GM18499 (cell line): ENCODE data around the gene SMPD3.

Experiments
- ATAC-seq: cut with Tn5 transposase; IDR thresholded peaks from one replicate; pipeline ENCODE4 v1.9.1; 2021; ENCODE audit warnings: moderate number of reproducible peaks; ENCODE audit not compliant: insufficient read depth, unreplicated experiment

The SMPD3 gene

DNA sequence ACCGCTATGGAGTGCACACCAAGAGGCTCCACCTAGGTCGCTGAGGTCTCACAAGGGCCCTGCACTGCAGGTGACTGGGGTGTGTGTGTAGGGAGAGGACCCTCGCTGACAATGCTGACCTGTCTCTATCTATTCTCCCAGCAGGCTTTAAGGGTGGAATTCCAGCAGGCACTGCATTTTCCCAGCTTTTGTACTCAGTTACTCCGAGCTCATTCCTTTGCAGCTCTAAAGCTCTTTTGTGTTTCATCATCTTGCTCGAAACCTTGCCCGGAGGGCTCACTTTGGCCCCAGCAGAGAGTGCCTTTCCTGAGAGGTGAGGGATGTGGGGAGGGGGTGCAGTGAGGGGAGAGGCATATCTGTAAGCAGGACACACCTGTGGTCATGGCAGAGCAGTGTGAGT is 39.3 kb downstream of the SMPD3 start:
- no peak for ATAC-seq

DNA sequence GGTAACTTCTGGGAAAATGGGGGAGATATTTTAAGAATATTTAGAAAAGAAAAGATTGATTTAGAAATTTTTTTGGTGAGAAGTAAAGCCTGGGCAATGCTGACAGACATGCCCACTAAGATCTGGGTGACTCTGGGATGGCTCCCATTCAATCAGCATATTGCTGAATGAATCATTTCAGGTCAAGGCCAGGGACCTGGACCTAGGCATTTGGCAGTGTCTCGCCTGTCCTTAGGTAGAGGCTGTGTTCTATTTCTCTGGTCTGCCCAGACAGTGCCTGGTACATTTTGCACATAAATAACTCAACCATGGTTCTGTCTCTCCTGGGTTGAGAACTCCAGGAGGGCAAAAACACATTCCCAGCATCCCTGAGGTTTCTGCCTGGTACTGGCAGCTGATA is 39.9 kb downstream of the SMPD3 start:
- no peak for ATAC-seq

DNA sequence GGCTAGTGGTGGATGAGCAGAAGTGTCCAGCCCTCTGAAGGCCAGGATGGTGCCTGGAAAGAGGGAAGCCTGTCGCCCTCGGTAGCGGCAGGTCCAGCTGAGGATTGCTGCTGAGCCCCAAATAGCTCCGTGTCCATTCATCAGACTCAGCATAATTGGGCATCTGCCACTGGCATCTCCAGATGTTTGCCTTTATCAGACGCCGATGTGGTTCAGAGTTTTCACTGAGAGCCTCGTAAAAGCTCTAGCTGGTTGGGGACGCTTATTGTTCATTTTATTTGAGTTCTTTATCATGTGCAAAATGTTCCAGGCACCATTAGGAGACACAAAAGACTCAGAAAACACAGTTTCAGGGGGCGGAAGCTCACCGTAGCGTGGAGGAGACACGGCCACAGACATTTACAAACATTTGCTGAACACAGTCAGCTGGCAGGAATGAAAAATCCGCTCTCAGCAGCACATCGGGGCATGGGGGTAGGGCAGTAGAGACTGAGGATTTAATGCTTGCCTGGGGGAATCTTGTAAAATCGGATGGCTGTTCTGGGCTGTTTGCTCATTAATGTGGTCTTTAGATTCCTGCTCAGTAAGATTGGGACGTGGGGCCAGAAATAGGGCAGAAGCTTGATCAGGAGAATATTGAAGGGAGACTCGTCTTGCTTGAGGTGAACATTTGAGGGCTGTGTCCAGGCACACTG is 41.7 kb downstream of the SMPD3 start:
- no peak for ATAC-seq

DNA sequence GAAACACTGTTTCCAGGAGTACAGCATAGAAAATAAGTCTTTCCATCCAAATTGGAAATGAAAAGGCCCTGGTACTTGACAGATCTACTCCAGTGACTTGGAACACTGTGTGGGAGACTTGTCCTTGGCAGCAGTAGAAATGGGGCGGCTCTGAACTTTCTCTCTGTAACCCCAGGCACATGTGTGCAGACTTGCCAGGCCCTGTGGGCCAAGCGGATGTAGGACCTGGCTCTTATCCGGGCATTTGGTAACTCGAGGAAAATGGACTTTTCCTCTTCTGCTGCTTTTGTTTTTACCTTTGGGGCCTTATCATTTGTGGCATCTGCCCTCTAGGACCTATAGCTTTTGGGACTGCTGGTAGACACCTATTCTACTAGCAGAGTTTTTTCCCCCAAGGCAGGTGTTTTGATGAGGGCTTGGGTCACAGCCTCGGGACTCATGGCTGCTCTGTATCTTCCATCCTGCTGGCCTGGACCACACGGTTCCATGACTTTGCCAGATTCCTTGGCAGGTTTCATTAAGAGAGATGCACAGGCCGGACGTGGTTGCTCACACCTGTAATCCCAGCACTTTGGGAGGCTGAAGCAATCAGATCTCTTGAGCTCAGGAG is 43.5 kb downstream of the SMPD3 start:
- ATAC-seq: no peak

DNA sequence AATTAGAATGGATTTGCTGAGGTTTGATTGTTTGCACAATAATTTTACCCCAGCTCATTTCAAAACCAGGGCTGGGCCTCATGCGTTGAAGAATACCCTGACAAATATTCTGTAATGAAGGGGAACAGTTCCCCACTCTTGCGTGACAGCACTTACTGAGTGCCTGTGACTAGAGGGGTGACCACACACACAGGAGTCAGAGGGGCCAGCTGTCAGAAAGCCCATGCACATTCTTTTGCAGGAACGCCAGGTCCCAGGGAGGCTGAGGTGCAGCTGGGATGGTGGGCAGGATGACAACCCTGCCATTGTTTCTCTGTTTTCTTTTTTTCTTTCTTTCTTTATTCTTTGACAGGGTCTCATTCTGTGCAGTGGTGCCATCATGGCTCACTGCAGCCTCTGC is 44.6 kb downstream of the SMPD3 start:
- no peak for ATAC-seq

DNA sequence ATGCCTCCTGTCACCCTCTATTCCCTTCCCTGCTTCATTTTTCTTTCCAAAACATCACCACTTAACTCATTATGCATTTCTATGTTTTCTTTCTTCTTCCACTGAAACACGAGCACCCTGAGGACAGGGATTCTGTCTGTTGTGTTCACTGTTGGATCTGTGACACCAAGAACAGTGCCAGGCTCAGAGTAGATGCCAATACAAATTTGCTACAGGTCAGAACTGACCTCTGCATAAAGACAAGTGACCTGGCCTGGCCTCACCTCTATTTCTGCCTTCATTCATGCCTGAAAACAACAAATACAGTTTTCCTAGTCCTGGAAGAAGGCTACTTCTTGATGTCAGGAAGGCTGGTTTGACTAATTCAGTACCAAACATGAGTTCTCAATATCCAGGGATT is 45.1 kb downstream of the SMPD3 start:
- no peak for ATAC-seq

DNA sequence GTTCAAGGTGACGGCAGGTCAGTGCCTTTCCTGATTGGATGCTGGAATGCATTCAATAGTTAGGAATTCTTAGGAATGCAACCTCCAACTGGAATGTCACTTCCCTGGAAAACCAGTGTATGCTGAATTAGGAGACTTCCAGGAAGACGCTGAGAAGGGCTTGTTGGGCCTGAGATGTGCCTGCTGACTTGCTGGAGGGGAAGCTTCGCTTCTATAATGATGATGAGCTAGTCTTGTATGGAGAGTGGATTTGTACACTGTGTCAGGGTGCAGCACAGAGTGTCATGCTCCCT is 45.6 kb downstream of the SMPD3 start:
- no peak for ATAC-seq

DNA sequence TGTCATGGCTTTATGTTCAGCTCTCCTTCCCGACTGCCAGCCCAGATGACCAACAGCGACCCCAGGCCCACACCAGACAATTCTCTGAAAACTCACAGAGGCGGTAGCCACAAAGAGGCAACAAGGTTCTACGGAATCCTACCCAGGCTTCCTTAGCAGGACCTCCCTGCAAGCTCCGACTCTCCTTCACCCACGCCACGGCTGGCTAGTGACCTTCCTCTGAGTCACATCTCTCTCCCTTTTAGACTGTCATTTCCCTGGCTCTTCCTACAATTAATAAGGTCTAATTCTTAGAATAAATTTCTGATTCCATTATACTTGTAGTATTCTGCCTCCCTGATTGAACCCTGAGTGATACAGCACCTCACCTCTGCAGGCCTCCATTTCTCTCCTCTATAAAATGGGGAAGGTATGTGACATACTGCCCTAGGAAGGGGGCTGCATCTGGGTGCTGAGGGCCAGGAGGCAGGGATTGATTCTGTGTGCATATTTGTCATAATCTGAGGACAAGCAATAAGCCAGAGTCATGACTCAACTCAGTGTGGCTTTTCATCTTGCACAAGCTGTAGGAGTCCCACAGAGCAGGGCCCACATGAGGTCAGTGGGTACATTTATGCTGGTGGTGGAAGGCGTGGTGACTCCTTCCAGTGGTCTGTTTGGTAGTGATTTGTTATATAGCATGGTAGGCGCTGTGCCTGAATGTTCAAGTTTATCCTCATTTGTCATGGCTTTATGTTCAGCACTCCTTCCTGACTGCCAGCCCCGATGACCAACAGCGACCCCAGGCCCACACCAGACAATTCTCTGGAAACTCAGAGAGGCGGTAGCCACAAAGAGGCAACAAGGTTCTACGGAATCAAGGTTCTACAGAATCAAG is 46.2 kb downstream of the SMPD3 start:
- ATAC-seq: no peak

DNA sequence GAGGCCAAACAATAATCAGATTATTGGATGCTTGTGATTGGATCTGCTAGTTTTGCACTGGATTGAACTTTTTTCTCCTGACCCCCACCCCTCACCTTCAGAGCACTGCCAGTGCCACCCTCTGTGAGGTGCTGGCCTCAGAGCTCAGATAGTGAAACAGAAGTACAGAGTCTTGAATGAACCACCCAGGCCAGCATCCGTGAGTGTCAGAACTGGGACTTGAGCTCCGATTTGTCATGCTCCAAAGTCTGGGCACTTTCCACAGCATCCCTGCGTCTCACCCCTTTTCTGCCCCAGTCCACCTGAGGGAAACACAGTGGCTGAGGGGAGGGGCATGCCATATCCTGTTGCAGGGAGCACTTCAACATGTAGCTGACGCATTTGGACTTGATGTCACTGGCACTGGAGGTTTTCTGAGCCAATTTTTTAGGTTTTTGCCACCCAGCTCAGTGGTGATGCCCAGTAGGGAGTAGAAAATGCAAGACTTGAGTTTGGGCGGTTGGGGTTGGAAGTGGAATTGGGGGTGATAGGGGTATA is 47.3 kb downstream of the SMPD3 start:
- no peak for ATAC-seq

DNA sequence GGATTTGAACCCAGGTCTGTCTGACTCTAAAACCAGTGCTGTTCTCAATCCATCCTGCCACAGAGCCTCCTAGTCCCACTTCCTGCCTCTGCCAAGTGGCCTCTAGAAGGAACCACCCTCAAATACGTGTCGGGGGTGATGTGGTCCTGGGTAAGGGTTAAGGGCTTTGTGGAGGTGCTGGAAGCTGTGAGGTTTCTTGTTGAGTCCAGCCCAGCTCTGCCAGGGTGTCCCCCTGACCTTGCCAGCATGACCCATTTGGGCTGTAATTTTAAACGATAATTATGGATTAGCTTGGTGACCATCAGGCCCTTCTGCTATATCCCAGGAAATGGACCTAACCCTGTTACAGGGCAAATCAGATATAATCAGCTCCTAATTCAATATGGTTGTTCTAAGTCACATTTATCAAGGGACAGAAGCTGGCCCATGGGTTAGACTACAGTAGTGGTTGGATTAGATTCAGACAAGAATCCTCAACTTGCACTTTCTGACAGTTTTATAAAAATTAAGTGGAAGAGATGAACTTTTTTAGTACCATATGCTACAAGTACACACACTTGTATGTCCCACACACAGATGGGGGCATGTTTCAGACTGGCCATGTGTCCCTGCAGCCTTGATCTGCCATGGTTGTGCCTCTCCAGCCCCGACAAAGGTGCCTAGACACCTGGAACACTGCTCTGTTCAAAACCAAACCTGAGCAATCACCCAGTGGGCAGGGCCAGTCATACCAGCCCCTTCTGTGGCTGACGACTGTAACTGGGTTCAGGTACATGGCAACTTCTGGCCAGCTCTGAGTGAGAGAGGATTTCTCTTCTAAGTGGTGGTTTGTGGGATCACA is 48.0 kb downstream of the SMPD3 start:
- ATAC-seq: no peak

DNA sequence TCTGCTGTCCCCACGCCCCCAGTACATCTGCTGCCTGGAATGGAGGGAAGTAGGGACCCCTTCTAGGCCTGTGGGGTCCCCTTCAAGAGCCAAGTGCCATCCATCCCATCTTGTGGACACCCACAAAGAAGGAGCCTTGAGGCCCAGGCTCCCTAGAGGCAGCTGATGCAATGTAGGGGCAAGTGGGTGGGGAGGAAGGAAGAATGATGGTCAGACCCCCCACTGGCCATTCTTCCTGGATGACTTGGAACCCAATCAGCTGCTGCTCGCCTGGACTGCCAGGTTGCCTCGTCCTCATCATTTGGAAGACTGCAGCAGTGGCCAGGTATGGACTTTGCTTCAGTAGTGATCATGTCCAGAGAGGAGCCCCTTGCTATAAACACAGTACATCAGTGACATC is 48.9 kb downstream of the SMPD3 start:
- ATAC-seq: no peak

DNA sequence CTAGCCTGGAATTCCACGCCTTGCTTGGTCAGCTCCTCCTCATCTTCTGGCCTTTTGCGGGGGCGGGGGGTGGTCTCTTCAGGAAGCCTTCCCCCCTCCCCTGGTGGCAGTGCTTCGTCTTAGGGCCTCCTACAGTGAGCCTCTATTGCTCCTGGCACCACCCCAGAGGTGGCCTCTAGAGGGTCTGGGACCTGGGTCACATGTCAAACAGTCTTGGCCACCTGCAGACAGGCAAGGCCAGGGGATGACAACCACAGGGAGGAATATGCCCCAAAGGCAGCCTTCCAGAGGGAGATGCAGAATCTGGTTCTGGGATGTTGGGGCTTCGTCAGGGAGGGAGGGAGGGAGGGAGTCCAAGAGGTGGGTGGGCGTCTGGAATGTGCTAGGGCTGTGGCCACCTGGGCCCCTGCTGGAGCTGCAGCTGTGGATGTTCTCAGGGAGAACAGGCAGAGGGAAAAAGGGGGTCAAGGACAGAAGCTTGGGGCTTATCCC is 50.6 kb downstream of the SMPD3 start:
- ATAC-seq: no peak

DNA sequence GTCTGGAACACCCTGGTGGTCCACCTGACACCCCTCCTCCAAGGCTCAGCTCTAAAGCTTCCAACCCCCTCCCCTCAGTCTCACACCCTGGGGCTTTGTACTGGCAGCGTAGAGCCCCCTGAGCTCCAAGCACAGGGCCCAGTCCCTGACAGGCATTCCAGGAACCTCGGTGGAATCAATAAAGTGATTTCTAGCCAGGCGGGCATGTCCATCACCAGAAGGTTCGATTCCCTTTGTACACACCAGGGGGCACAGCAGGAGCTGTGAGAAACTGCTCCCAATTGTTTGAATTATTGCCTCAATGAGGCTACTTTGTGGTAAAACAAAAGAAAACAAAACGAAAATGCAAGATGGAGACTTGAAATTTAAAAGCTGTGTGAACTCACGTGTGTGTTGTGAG is 51.8 kb downstream of the SMPD3 start:
- no peak for ATAC-seq

DNA sequence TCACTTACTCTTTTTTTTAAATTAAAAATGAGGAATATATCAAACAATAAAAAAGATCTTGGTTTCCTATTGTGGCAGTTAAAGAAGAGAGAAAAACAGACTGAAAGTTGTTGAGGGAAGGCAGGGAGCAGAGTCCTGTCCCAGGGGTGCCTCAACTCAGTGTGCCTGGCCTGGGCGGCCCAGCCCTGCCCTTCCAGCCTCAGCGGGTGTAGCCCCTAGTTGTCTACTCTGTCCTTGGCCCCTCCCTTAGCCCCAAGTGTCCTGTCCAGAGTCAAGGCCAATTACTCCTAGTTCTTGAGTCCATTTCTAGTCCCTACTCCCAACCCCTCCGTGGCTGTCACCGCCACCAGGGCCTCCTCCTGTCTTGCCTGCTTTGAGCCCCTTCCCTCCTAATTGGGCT is 52.5 kb downstream of the SMPD3 start:
- ATAC-seq: no peak

DNA sequence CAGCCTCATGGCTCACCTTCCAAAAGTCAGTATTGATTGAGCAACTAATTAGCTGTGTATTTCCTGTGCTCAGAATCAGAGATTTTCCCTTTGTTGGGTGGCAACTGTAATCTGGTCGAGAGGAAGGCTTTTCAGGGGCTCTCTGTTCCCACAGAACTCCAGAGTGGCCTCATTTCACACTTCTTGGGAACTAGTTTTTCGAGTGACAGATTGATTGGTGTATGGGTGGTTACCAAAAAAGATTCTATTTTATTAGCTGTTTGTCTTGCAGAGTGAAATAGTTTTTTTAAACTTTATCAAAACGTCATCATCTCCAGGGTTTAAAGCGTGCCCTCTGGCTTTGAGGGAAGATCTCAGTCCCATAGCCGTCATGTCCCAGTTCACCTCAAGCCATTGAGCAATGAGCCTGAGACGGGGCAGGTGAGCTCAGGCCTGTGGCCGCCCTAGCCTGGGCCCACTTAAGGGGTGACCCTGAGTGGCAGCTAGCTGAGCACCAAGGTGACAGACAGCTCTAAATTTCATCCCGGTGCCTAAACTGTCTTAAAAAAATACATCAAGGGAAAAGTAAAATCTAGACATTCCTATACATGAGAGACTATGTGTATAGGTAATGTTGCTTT is 53.0 kb downstream of the SMPD3 start:
- no peak for ATAC-seq

DNA sequence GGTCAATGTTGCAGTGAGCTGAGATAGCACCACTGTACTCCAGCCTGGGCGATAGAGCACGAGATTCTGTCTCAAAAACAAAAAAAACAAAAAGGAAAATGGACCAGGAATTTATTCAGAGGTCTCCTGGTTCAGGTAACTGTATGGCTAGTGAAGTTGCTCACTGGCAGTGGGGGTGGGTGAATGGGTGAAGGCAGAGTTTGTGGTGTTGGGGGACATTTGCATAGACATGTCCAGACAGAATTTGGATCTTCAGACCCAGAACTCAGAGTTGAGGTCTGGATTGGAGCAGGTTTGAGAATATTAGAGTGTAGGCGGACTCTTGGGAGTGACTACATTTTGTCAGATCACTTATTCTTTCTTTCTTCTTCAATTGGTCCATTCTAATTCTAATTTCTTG is 55.0 kb downstream of the SMPD3 start:
- ATAC-seq: no peak

DNA sequence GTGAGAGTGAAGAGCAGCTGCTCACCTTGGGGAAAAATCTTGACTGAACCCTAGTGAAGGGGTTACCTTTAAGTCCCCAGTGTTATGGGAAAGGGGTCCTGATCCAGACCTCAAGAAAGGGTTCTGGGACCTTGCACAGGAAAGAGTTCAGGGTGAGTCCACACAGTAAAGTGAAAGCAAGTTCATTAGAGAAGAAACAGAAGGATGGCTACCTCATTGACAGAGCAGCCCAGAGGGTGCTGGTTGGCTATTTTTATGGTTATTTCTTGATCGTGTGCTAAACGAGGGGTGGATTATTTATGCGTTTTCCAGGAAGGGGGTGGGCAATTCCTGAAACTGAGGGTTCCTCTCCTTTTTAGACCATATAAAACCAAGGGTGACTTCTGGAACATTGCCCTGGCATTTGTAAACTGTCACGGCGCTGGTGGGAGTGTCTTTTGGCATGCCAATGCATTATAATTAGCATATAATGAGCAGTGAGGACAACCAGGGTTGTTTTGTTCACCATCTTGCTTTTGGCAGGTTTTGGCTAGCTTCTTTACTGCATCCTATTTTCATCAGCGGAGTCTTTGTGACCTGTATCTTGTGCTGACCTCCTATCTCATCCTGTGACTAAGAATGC is 58.4 kb downstream of the SMPD3 start:
- ATAC-seq: no peak

DNA sequence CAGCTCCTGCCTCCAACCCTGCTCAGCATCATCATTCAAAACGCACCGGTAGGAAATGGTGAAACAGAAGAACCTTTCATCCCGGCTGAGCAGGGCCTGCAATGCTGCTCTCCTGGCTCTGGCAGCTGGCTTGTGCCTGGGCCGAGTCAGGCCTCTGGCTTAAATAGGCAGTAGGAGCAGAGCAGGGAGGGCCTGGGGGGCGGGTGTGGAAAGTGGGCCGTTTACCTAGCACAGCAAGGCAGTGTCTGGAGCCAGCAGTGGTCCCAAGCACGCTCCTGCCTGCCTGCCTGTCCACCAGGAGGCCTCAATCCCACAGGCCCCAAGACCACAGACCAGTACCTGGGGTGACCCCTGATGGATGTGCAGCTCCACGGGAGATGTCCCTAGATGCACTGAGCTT is 59.3 kb downstream of the SMPD3 start:
- no peak for ATAC-seq

DNA sequence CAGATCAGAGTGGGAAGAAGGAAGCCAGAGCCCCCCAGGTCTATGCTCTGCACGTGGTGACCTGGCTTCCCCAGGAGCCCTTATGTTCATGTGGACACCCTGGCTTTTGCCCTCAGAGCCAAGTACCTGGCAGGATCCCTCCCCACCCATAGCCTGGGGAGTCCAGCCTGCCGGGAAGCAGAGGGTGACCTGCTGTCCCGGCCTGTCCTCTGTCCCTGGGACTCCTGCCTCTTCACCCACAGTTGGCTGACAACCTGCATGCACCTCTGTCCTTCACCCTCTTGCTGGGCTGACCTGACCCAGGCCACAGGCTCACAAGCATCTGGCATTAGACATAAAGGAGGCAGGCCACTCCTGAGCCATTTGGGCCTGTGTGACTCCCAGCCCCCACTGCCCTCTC is 60.2 kb downstream of the SMPD3 start:
- ATAC-seq: no peak

DNA sequence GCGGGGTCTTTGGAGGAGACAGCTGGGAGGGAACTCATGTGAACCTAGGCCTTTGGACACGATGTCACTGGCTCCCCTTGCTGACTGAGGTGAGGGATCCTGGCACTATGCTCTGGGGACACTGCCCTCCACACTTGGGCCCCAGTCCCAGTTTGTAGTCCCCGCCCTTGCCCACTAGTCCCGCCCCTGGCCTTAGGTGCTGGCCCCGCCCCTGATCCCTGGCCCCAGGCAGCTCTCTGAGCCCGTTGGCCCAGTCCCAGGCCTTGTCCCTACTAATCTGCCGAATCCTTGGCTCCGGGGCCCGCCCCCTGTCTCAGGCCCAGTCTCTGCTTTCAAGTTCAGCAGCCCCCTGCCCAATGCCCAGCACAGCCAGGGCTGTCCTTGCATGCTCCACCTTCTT is 61.0 kb downstream of the SMPD3 start:
- ATAC-seq: no peak
